HG02678 (cell line): ENCODE measurements around the gene VWA1.
"Not testable (repeated sequence)": the region's sequence is repeated elsewhere in the genome, so short reads cannot be mapped to it uniquely, and the experiment has no call there.

Experiments
- ATAC-seq: cut with Tn5 transposase; IDR thresholded peaks from one replicate; pipeline ENCODE4 v1.9.1; 2021; ENCODE audit warnings: mild to moderate bottlenecking, moderate library complexity; ENCODE audit not compliant: unreplicated experiment

Gene VWA1

GRCh38 chr1:1422465-1423244 lies 12.8 kb upstream of the VWA1 start:
- ATAC-seq = no peak

GRCh38 chr1:1423245-1423597 lies 12.3 kb upstream of the VWA1 start:
- no peak for ATAC-seq

- no peak for ATAC-seq
Measured at GRCh38 chr1:1424707-1425106, 10.8 kb upstream of the VWA1 start.

GRCh38 chr1:1425426-1425752 lies 10.1 kb upstream of the VWA1 start:
- no peak for ATAC-seq

GRCh38 chr1:1425753-1426495 lies 9.6 kb upstream of the VWA1 start:
- no peak for ATAC-seq

GRCh38 chr1:1426496-1427105 lies 8.9 kb upstream of the VWA1 start:
- ATAC-seq = no peak

- no peak for ATAC-seq
Measured at GRCh38 chr1:1427106-1427819, 8.2 kb upstream of the VWA1 start.

GRCh38 chr1:1427820-1428148 lies 7.7 kb upstream of the VWA1 start:
- no peak for ATAC-seq

- ATAC-seq = no peak
Measured at GRCh38 chr1:1428174-1428573, 7.3 kb upstream of the VWA1 start.

- not testable (repeated sequence) for ATAC-seq
Measured at GRCh38 chr1:1428967-1429366, 6.5 kb upstream of the VWA1 start.

- no peak for ATAC-seq
Measured at GRCh38 chr1:1429671-1430073, 5.8 kb upstream of the VWA1 start.

- no peak for ATAC-seq
Measured at GRCh38 chr1:1430114-1430982, 5.1 kb upstream of the VWA1 start.

GRCh38 chr1:1430992-1431844 lies 4.3 kb upstream of the VWA1 start:
- no peak for ATAC-seq

- ATAC-seq = no peak
Measured at GRCh38 chr1:1431845-1432273, 3.6 kb upstream of the VWA1 start.

- no peak for ATAC-seq
Measured at GRCh38 chr1:1432274-1432950, 3.1 kb upstream of the VWA1 start.

- no peak for ATAC-seq
Measured at GRCh38 chr1:1432951-1433803, 2.3 kb upstream of the VWA1 start.

GRCh38 chr1:1433804-1434130 lies 1.7 kb upstream of the VWA1 start:
- no peak for ATAC-seq

- ATAC-seq = no peak
Measured at GRCh38 chr1:1434131-1434823, 1.2 kb upstream of the VWA1 start.
